ENCODE data around the gene SIAH1. TPM values are rescaled to one million over a fixed set of nuclear protein-coding genes. Genes with fewer than 3 reads are reported as not detected.

SIAH1 gene
- total and polyA plus RNA-seq, 2 donors (not counting 1 experiment from before 2014, with no cell fraction given): 21.4 to 59.1 TPM

GRCh38 chr16:48383877-48384519 is 1.2 kb downstream of the SIAH1 start:
- Histone ChIP-seq H3K27ac (ENCODE audit: insufficient read depth, low read length) (peak overlapping the region; percentile 64), H3K79me2 (ENCODE audit: control insufficient read depth, insufficient read depth, low read length) (peaks cover 55% of the 10 kb centered on the region), H3K4me1 (ENCODE audit: control insufficient read depth, extremely low read depth, insufficient read depth, low read length) (peaks cover 2% of the 10 kb centered on the region), H3K4me2 (ENCODE audit: extremely low read depth, insufficient read depth, low read length) (peak overlapping the region; percentile 71), H3K4me3 (replicated peaks in 1 of 4; ENCODE audit: control extremely low read depth in 1 of 4, insufficient read depth in 1 of 4, low read depth in 3 of 4, low read length in 4 of 4) (peak overlapping the region; percentile 69 to 96 (median 78)), H2AFZ (ENCODE audit: low read length) (no peak overlapping the region), H4K20me1 (ENCODE audit: control insufficient read depth, extremely low read depth, insufficient read depth, low read length) (no peaks in the 10 kb centered on the region), H3K9me3 (ENCODE audit: control insufficient read depth, insufficient read depth, low read depth, low read length) (no peaks in the 10 kb centered on the region), H3K27me3 (ENCODE audit: control insufficient read depth, insufficient read depth, low read length) (no peaks in the 10 kb centered on the region), H3K36me3 (ENCODE audit: control insufficient read depth, insufficient read depth, low read length) (no peaks in the 10 kb centered on the region), H3K9ac (ENCODE audit: insufficient read depth, low read length) (peak overlapping the region; percentile 74)
- no peak for TF ChIP-seq CTCF (conservative IDR thresholded peaks at IDR 0.05 in 1 of 2, IDR thresholded peaks at IDR 0.05 in 1 of 2; ENCODE audit: low read depth in 1 of 2, low read length in 2 of 2)
- no peak for TF ChIP-seq EZH2 (IDR thresholded peaks at IDR 0.05; ENCODE audit: low read length, missing control alignments)
- peak in 1 of 2 donors; percentile 41 for DNase-seq (ENCODE audit: low read depth in 2 of 2)

GRCh38 chr16:48383009-48383876 is 2.0 kb downstream of the SIAH1 start:
- Histone ChIP-seq H3K4me2 (ENCODE audit: extremely low read depth, insufficient read depth, low read length) (peak overlapping the region; percentile 71), H2AFZ (ENCODE audit: low read length) (no peak overlapping the region), H3K27ac (ENCODE audit: insufficient read depth, low read length) (peak overlapping the region; percentile 64), H3K36me3 (ENCODE audit: control insufficient read depth, insufficient read depth, low read length) (no peaks in the 10 kb centered on the region), H3K9ac (ENCODE audit: insufficient read depth, low read length) (peak overlapping the region; percentile 74), H4K20me1 (ENCODE audit: control insufficient read depth, extremely low read depth, insufficient read depth, low read length) (no peaks in the 10 kb centered on the region), H3K9me3 (ENCODE audit: control insufficient read depth, insufficient read depth, low read depth, low read length) (no peaks in the 10 kb centered on the region), H3K4me1 (ENCODE audit: control insufficient read depth, extremely low read depth, insufficient read depth, low read length) (peaks cover 2% of the 10 kb centered on the region), H3K4me3 (replicated peaks in 1 of 4; ENCODE audit: control extremely low read depth in 1 of 4, insufficient read depth in 1 of 4, low read depth in 3 of 4, low read length in 4 of 4) (peak overlapping the region; percentile 69 to 96 (median 78)), H3K27me3 (ENCODE audit: control insufficient read depth, insufficient read depth, low read length) (no peaks in the 10 kb centered on the region), H3K79me2 (ENCODE audit: control insufficient read depth, insufficient read depth, low read length) (peaks cover 62% of the 10 kb centered on the region)
- peak in 1 of 2 donors; percentile 79 for DNase-seq (ENCODE audit: low read depth in 2 of 2)
- TF ChIP-seq CTCF (conservative IDR thresholded peaks at IDR 0.05 in 1 of 2, IDR thresholded peaks at IDR 0.05 in 1 of 2; ENCODE audit: low read depth in 1 of 2, low read length in 2 of 2) (no peak), EZH2 (IDR thresholded peaks at IDR 0.05; ENCODE audit: low read length, missing control alignments) (no peak)

GRCh38 chr16:48382131-48382530 is 3.1 kb downstream of the SIAH1 start:
- no peaks in the 10 kb centered on the region for H3K27me3 ChIP-seq (ENCODE audit: control insufficient read depth, insufficient read depth, low read length)
- peak overlapping the region in 1 of 4 experiments; percentile 96 for H3K4me3 ChIP-seq (replicated peaks in 1 of 4; ENCODE audit: control extremely low read depth in 1 of 4, insufficient read depth in 1 of 4, low read depth in 3 of 4, low read length in 4 of 4)
- H3K4me2 ChIP-seq (ENCODE audit: extremely low read depth, insufficient read depth, low read length): no peak overlapping the region
- peaks cover 72% of the 10 kb centered on the region for H3K79me2 ChIP-seq (ENCODE audit: control insufficient read depth, insufficient read depth, low read length)
- H3K9me3 ChIP-seq (ENCODE audit: control insufficient read depth, insufficient read depth, low read depth, low read length): no peaks in the 10 kb centered on the region
- DNase-seq (ENCODE audit: low read depth in 2 of 2): no peak
- no peaks in the 10 kb centered on the region for H3K36me3 ChIP-seq (ENCODE audit: control insufficient read depth, insufficient read depth, low read length)
- no peaks in the 10 kb centered on the region for H4K20me1 ChIP-seq (ENCODE audit: control insufficient read depth, extremely low read depth, insufficient read depth, low read length)
- TF ChIP-seq EZH2 (IDR thresholded peaks at IDR 0.05; ENCODE audit: low read length, missing control alignments) (no peak), CTCF (conservative IDR thresholded peaks at IDR 0.05 in 1 of 2, IDR thresholded peaks at IDR 0.05 in 1 of 2; ENCODE audit: low read depth in 1 of 2, low read length in 2 of 2) (no peak)
- no peak overlapping the region for H2AFZ ChIP-seq (ENCODE audit: low read length)
- no peak overlapping the region for H3K9ac ChIP-seq (ENCODE audit: insufficient read depth, low read length)
- H3K4me1 ChIP-seq (ENCODE audit: control insufficient read depth, extremely low read depth, insufficient read depth, low read length): peaks cover 2% of the 10 kb centered on the region
- no peak overlapping the region for H3K27ac ChIP-seq (ENCODE audit: insufficient read depth, low read length)

Data from fibroblast of lung (primary cell).